Measurements from ENCODE around the gene PHYHD1.

Gene PHYHD1

GRCh38 chr9:128898382-128898781, 22.4 kb upstream of the PHYHD1 start:
- Histone ChIP-seq H3K4me1 (ENCODE audit: control insufficient read depth, insufficient read depth, low read depth, low read length) (peaks cover 39% of the 10 kb centered on the region), H3K27ac (ENCODE audit: low read length, poor library complexity, severe bottlenecking) (no peak overlapping the region), H3K4me3 (ENCODE audit: insufficient read depth in 1 of 2, low read depth in 1 of 2, low read length in 2 of 2) (no peak overlapping the region), H2BK15ac (ENCODE audit: low read depth, poor library complexity, severe bottlenecking) (no peak overlapping the region), H4K91ac (ENCODE audit: low read length) (no peak overlapping the region), H3K27me3 (ENCODE audit: control insufficient read depth in 1 of 2, insufficient read depth in 1 of 2, low read length in 2 of 2) (no peaks in the 10 kb centered on the region), H3K18ac (ENCODE audit: low read depth in 1 of 2, low read length in 2 of 2) (no peak overlapping the region), H3K23ac (ENCODE audit: low read length in 2 of 2) (no peak overlapping the region), H2AK5ac (ENCODE audit: low read length, severe bottlenecking) (peak overlapping the region; percentile 21), H3K9ac (ENCODE audit: low read length) (no peak overlapping the region), H3K79me1 (replicated peaks; ENCODE audit: low read length, poor library complexity, severe bottlenecking) (peaks cover 29% of the 10 kb centered on the region), H3K9me3 (ENCODE audit: control insufficient read depth, low read length) (no peaks in the 10 kb centered on the region), H2BK12ac (ENCODE audit: low read length in 2 of 2) (no peak overlapping the region), H3K4ac (ENCODE audit: low read depth in 1 of 2, low read length in 2 of 2) (no peak overlapping the region), H4K8ac (ENCODE audit: low read length) (peak overlapping the region; percentile 39), H3K4me2 (ENCODE audit: low read length, poor library complexity, severe bottlenecking) (no peak overlapping the region), H3K14ac (ENCODE audit: low read length in 2 of 2) (no peak overlapping the region), H3K36me3 (ENCODE audit: control insufficient read depth in 1 of 2, insufficient read depth in 2 of 2, low read depth in 1 of 2, low read length in 2 of 2) (peaks cover 48 to 54% of the 10 kb centered on the region in 2 experiments), H2BK5ac (ENCODE audit: low read depth, low read length, poor library complexity, severe bottlenecking) (no peak overlapping the region), H2BK120ac (ENCODE audit: low read depth, low read length) (no peak overlapping the region), H2AFZ (ENCODE audit: low read depth, low read length) (no peak overlapping the region)
- no peak for DNase-seq
- WGBS = 97% methylated on average over 5 of the region's 5 CpGs

- DNase-seq = no peak
- WGBS = 94% methylated on average over 18 of the region's 18 CpGs
- Histone ChIP-seq H2AFZ (ENCODE audit: low read depth, low read length) (no peak overlapping the region), H3K4ac (ENCODE audit: low read depth in 1 of 2, low read length in 2 of 2) (peak overlapping the region in 1 of 2 experiments; percentile 20), H3K27ac (ENCODE audit: low read length, poor library complexity, severe bottlenecking) (no peak overlapping the region), H4K8ac (ENCODE audit: low read length) (peak overlapping the region; percentile 39), H2AK5ac (ENCODE audit: low read length, severe bottlenecking) (peak overlapping the region; percentile 21), H3K27me3 (ENCODE audit: control insufficient read depth in 1 of 2, insufficient read depth in 1 of 2, low read length in 2 of 2) (no peaks in the 10 kb centered on the region), H3K9me3 (ENCODE audit: control insufficient read depth, low read length) (no peaks in the 10 kb centered on the region), H3K4me1 (ENCODE audit: control insufficient read depth, insufficient read depth, low read depth, low read length) (peaks cover 38% of the 10 kb centered on the region), H2BK5ac (ENCODE audit: low read depth, low read length, poor library complexity, severe bottlenecking) (no peak overlapping the region), H2BK120ac (ENCODE audit: low read depth, low read length) (no peak overlapping the region), H3K36me3 (ENCODE audit: control insufficient read depth in 1 of 2, insufficient read depth in 2 of 2, low read depth in 1 of 2, low read length in 2 of 2) (peaks cover 47 to 50% of the 10 kb centered on the region in 2 experiments), H3K9ac (ENCODE audit: low read length) (no peak overlapping the region), H4K91ac (ENCODE audit: low read length) (peak overlapping the region; percentile 30), H3K4me3 (ENCODE audit: insufficient read depth in 1 of 2, low read depth in 1 of 2, low read length in 2 of 2) (no peak overlapping the region), H3K23ac (ENCODE audit: low read length in 2 of 2) (no peak overlapping the region), H3K4me2 (ENCODE audit: low read length, poor library complexity, severe bottlenecking) (no peak overlapping the region), H2BK15ac (ENCODE audit: low read depth, poor library complexity, severe bottlenecking) (no peak overlapping the region), H3K18ac (ENCODE audit: low read depth in 1 of 2, low read length in 2 of 2) (peak overlapping the region in 1 of 2 experiments; percentile 72), H2BK12ac (ENCODE audit: low read length in 2 of 2) (peak overlapping the region in 1 of 2 experiments; percentile 79), H3K14ac (ENCODE audit: low read length in 2 of 2) (peak overlapping the region in 1 of 2 experiments; percentile 12), H3K79me1 (replicated peaks; ENCODE audit: low read length, poor library complexity, severe bottlenecking) (peaks cover 29% of the 10 kb centered on the region)
Observed at GRCh38 chr9:128898845-128899565, 21.8 kb upstream of the PHYHD1 start.

GRCh38 chr9:128899566-128900322, 21.0 kb upstream of the PHYHD1 start:
- no peak overlapping the region for H2AFZ ChIP-seq (ENCODE audit: low read depth, low read length)
- H4K8ac ChIP-seq (ENCODE audit: low read length) = peak overlapping the region; percentile 38
- H3K27ac ChIP-seq (ENCODE audit: low read length, poor library complexity, severe bottlenecking) = no peak overlapping the region
- peak; percentile 22 for DNase-seq
- H3K18ac ChIP-seq (ENCODE audit: low read depth in 1 of 2, low read length in 2 of 2) = no peak overlapping the region
- peak overlapping the region in 1 of 2 experiments; percentile 91 for H2BK12ac ChIP-seq (ENCODE audit: low read length in 2 of 2)
- H3K9ac ChIP-seq (ENCODE audit: low read length) = no peak overlapping the region
- H2BK5ac ChIP-seq (ENCODE audit: low read depth, low read length, poor library complexity, severe bottlenecking) = no peak overlapping the region
- no peak overlapping the region for H2BK120ac ChIP-seq (ENCODE audit: low read depth, low read length)
- peaks cover 40% of the 10 kb centered on the region for H3K4me1 ChIP-seq (ENCODE audit: control insufficient read depth, insufficient read depth, low read depth, low read length)
- H3K14ac ChIP-seq (ENCODE audit: low read length in 2 of 2) = peak overlapping the region in 1 of 2 experiments; percentile 45
- H2BK15ac ChIP-seq (ENCODE audit: low read depth, poor library complexity, severe bottlenecking) = peak overlapping the region; percentile 41
- no peaks in the 10 kb centered on the region for H3K27me3 ChIP-seq (ENCODE audit: control insufficient read depth in 1 of 2, insufficient read depth in 1 of 2, low read length in 2 of 2)
- peak overlapping the region in 1 of 2 experiments; percentile 4 for H3K4ac ChIP-seq (ENCODE audit: low read depth in 1 of 2, low read length in 2 of 2)
- no peaks in the 10 kb centered on the region for H3K9me3 ChIP-seq (ENCODE audit: control insufficient read depth, low read length)
- no peak overlapping the region for H3K23ac ChIP-seq (ENCODE audit: low read length in 2 of 2)
- peak overlapping the region; percentile 95 for H2AK5ac ChIP-seq (ENCODE audit: low read length, severe bottlenecking)
- peaks cover 45 to 47% of the 10 kb centered on the region in 2 experiments for H3K36me3 ChIP-seq (ENCODE audit: control insufficient read depth in 1 of 2, insufficient read depth in 2 of 2, low read depth in 1 of 2, low read length in 2 of 2)
- WGBS = 88% methylated on average over 6 of the region's 8 CpGs
- H3K4me3 ChIP-seq (ENCODE audit: insufficient read depth in 1 of 2, low read depth in 1 of 2, low read length in 2 of 2) = no peak overlapping the region
- H3K4me2 ChIP-seq (ENCODE audit: low read length, poor library complexity, severe bottlenecking) = no peak overlapping the region
- H4K91ac ChIP-seq (ENCODE audit: low read length) = peak overlapping the region; percentile 59
- H3K79me1 ChIP-seq (replicated peaks; ENCODE audit: low read length, poor library complexity, severe bottlenecking) = peaks cover 29% of the 10 kb centered on the region

- no peak overlapping the region for H3K14ac ChIP-seq (ENCODE audit: low read length in 2 of 2)
- H2BK5ac ChIP-seq (ENCODE audit: low read depth, low read length, poor library complexity, severe bottlenecking) = no peak overlapping the region
- no peak overlapping the region for H3K18ac ChIP-seq (ENCODE audit: low read depth in 1 of 2, low read length in 2 of 2)
- H2BK12ac ChIP-seq (ENCODE audit: low read length in 2 of 2) = no peak overlapping the region
- H4K91ac ChIP-seq (ENCODE audit: low read length) = no peak overlapping the region
- H3K4me2 ChIP-seq (ENCODE audit: low read length, poor library complexity, severe bottlenecking) = no peak overlapping the region
- no peak overlapping the region for H3K23ac ChIP-seq (ENCODE audit: low read length in 2 of 2)
- no peak overlapping the region for H4K8ac ChIP-seq (ENCODE audit: low read length)
- no peak overlapping the region for H2AFZ ChIP-seq (ENCODE audit: low read depth, low read length)
- DNase-seq = no peak
- no peak overlapping the region for H3K4me3 ChIP-seq (ENCODE audit: insufficient read depth in 1 of 2, low read depth in 1 of 2, low read length in 2 of 2)
- no peak overlapping the region for H3K27ac ChIP-seq (ENCODE audit: low read length, poor library complexity, severe bottlenecking)
- peaks cover 35% of the 10 kb centered on the region for H3K4me1 ChIP-seq (ENCODE audit: control insufficient read depth, insufficient read depth, low read depth, low read length)
- H3K27me3 ChIP-seq (ENCODE audit: control insufficient read depth in 1 of 2, insufficient read depth in 1 of 2, low read length in 2 of 2) = no peaks in the 10 kb centered on the region
- no peak overlapping the region for H2AK5ac ChIP-seq (ENCODE audit: low read length, severe bottlenecking)
- H3K36me3 ChIP-seq (ENCODE audit: control insufficient read depth in 1 of 2, insufficient read depth in 2 of 2, low read depth in 1 of 2, low read length in 2 of 2) = peaks cover 29 to 47% of the 10 kb centered on the region in 2 experiments
- no peak overlapping the region for H2BK120ac ChIP-seq (ENCODE audit: low read depth, low read length)
- WGBS = 97% methylated on average over 6 of the region's 7 CpGs
- H3K79me1 ChIP-seq (replicated peaks; ENCODE audit: low read length, poor library complexity, severe bottlenecking) = peaks cover 31% of the 10 kb centered on the region
- no peak overlapping the region for H3K4ac ChIP-seq (ENCODE audit: low read depth in 1 of 2, low read length in 2 of 2)
- no peak overlapping the region for H2BK15ac ChIP-seq (ENCODE audit: low read depth, poor library complexity, severe bottlenecking)
- H3K9me3 ChIP-seq (ENCODE audit: control insufficient read depth, low read length) = no peaks in the 10 kb centered on the region
- no peak overlapping the region for H3K9ac ChIP-seq (ENCODE audit: low read length)
Observed at GRCh38 chr9:128901379-128901778, 19.4 kb upstream of the PHYHD1 start.

Data from mesenchymal stem cell (in vitro differentiated cells and primary cell).